NCI-H1436 (cell line): ENCODE results near the gene VCPKMT.

Experiments used
- DNase-seq: peaks from one replicate; lab custom pipeline; 2025; lab: John Stamatoyannopoulos, UW

Gene VCPKMT

DNA sequence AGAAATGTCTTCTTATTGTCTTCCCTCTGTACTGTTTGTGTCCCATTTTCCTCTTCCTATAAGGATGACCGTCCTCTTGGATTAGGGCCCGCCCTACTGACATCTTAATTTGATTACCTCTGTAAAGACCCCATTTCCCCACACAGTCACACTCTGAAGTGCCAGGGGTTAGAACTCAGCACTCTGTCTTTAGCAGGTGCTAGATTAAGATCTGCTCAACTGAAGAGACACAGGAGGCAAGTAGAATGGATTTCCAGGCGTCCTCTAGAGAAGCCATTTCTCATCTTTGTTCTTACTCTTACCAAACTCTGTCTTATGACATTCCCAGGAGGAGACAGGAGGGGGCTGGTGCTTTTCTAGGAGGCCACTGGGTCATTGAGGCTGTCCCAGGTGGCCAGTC lies 50.8 kb downstream of the VCPKMT start:
- DNase-seq = no peak

DNA sequence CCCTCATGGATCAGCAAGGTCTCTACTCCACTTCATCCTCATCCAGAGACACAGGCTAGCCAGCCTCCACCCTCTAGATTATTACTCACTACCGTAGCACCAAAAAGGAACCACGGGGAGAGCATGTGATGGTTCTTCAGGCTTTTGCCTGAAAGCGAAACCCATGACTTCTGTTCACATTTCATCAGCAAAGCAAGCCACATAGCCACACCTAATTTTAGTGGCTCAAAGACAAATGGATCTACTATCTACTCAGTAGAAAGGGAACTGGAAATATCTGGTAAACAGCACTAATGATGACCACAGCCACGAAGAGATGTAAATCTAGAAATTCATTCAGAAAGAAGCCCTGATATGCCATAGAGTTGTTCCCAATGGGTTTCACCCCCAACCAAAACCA lies 51.4 kb downstream of the VCPKMT start:
- no peak for DNase-seq

DNA sequence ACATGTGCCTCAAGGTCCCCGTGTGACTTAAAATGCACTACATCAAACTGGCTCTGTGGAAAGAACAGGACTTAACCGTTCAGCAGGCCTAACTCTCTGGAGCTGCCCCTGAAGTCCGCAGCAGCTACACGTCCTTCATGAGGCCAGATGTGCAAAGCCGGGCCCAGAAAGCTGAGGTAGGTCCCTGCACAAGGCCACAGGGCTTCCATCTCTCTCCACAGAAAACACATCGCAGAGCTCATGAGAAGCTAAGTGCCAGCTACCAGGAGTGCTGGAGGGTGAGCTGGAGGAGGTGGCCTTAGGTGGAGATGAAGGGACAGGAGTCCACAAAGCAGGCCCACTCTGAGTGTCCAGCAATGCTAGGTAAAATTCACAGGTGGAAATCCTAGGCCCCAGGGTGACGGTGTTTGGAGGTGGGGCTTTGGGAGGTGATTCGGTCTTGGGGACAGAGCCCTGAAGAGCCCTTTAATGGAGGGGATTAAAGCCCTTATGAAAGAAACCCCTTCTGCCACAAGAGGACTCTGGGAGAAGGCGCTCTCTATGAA lies 52.4 kb downstream of the VCPKMT start:
- no peak for DNase-seq

DNA sequence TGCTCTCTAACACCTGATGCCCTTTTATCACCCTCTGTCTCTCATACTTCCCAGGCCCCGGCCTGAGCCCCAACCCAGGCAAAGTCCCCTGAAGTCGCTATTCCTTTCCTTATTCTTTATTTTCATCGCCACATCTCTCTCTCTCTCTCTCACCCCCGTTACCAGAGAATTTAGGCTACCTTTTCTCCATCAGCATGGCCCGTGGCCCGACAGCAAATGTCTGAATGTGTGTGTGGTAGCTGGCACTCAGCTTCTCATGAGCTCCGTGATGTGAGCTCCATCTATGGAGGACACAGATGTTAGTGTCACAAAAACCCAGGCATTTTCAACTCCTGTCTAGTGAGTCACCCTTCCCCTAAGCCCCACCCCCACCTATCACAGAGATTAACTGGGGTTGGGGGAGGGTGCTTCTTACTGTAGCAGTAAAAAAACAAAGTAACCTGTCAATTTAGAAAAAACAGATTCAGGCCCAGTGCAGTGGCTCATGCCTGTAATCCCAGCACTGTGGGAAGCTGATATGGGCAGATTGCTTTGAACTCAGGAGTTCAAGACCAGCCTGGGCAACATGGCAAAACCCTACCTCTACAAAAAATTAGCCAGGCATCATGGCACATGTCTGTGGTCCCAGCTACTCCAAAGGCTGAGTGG lies 53.8 kb downstream of the VCPKMT start:
- no peak for DNase-seq

DNA sequence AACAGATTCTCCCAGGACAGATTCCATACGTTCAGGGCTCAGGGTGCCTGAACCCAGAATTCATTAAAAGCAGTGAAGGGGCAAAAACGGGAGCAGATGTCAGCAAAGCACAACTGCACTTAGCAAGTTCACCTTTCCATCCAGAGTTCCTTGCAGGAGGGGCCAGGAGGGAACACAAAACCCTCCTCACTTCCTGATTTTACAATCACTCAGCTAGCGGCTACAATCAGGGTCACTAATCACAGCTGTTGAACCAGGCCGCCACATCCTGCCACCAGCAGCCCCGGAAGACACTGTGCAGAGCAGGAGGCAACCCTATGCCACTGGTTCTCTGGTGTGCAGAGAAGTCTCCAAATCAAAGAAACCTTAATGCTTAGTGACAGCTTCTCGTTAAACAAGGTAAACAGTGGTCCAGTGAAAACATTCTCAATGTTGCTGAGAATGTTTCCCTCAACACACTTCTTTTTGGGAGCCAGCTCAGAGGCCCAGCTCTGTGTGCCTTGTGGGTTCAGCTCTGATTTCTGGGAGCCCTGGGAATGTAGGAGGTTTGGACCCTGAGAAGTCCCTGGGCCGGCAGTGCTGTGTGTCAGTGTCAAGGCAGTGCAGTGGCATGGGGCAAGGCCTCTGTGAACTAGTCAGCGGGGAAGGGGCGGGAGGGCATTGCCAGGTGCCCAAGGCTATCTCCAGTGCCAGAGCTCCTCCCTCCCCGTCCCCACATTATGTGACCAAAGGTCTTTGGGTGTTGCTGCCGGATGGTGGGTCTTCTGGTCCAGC lies 54.5 kb downstream of the VCPKMT start:
- DNase-seq = no peak

DNA sequence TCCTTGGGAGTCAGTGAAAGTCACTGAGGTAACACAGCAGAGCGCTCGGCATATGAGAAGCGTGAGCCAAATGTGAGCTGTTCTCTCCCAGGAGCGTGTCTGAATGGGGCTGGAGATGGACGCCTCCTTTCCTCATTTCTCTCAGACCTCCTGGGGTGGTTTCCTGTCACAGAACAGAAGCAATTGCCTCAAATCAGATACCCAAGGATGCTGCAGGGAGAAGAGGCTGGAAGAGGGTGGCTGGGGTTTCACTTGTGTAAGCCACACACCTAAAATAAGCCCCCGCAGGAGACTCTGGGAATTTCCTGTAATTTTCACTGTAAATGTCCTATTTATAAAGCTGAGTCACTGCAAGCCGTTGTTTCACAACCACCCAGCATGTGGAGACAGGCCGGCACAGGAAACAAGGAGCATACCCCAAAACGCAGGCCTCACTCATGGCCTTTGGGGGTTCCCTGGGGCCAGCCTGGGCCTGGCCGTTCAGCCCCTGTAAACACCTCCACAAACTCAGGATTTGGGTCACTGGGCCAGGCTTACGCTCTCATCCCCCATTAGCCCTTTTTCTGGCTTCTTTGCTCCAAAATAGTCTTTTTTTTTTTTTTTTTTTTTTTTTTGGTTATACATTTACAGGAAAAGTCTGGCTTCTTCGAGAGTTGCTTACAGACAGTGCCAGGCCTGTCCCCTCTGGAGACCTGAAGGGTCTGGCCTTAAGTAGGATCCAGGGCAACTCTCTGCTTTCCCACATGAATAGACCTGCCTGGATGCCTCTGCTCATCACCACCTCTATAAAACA lies 55.3 kb downstream of the VCPKMT start:
- no peak for DNase-seq

DNA sequence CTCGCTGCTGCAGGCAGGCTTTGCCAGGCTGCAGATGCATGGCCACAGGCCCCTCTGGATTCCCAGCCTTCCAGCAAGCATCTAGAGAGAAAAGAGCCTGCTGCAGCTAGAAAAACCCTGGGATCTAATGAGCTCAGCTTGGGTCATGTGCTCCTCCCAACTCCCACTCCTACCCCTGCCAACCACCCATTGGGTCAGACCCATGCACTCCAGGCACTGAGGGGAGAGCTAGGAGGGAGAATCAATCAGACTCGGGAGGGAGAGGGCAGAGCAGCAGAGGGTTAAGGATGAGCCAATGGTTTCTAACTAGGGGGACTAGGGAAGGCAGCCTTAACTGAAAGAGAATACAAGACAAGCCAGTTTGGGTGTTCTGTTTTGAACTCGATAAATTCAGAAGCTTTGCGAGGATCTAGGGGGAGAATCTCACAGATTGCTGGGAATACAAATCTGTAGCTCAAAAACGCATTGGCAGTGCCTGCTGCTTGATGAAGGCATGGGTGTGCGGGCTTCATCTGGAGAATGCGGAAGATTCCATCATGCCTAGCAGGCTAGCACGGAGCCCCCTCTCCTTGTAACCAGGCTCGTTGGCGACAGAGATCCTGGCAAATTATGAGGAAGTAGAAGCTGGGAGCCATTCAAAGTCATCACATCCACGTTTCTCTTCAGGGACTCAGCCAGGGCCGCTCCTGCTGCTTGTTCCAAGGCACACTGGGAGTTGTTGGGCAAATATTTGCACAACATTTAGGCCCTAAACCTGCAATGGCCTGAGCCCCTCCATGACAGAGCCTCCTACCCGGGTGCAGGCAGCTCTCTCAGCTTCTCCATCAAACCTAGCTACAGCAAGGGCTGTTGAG lies 56.4 kb downstream of the VCPKMT start:
- no peak for DNase-seq
